ENCODE results near the gene RIC3. TPM values are rescaled to one million over a fixed set of nuclear protein-coding genes. Genes with fewer than 3 reads are reported as not detected.

Gene RIC3
- total RNA-seq, 2 experiments from 2014 or later = 7.8 to 9.4 TPM

DNA sequence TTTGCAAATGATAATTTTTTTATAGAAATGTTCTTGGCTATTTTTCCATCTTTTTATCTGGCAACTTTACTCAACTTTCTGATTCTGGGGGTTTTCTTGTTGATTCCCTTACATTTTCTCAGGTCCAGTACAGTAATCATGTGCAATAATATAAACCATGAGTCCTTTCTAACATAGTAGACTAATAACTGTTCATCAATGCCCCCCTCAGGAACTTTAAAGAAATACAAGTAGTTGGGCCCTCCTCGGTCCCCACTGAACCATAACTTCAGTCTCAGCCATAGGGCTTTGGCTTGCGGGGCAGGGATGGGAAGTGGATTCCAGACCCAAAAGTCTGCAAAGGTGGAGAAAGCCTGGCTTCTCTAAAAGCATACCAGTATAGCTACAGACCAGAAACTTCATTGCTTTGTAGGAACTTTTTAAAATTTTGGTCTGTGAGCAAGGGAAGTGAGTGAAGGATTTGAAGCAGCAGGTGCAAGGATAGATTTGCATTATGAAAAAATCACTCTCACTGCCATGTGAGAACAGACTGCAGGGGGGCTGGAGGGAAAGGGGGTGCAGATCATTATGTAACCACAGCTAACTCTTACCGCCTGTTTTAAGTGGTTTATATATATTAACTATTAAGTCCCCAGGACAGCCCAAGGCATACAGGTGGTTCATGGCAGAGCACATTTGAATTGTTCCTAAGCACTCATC is 98.3 kb downstream of the RIC3 start:
- no peak overlapping the region for H3K4me3 Mint-ChIP-seq
- H3K27me3 Mint-ChIP-seq (ENCODE audit: low read depth) = peaks cover 9% of the 10 kb centered on the region
- no peak for DNase-seq
- no peaks in the 10 kb centered on the region for H3K36me3 Mint-ChIP-seq (ENCODE audit: low read depth)
- no peaks in the 10 kb centered on the region for H3K9me3 Mint-ChIP-seq (ENCODE audit: insufficient read depth)
- no peak overlapping the region for H3K27ac Mint-ChIP-seq
- ATAC-seq = no peak
- CTCF ChIA-PET = interaction anchor here (1.6 kb wide), 1 partner anchor 20 kb away, joined by 5 read pairs; no protein-coding TSS in a partner anchor
- H3K4me1 Mint-ChIP-seq (ENCODE audit: low read depth) = no peaks in the 10 kb centered on the region
- POLR2A ChIA-PET = interaction anchor here (1.4 kb wide), 1 partner anchor 10 kb away, joined by 3 read pairs; the partner anchor contains the start of gene TUB

DNA sequence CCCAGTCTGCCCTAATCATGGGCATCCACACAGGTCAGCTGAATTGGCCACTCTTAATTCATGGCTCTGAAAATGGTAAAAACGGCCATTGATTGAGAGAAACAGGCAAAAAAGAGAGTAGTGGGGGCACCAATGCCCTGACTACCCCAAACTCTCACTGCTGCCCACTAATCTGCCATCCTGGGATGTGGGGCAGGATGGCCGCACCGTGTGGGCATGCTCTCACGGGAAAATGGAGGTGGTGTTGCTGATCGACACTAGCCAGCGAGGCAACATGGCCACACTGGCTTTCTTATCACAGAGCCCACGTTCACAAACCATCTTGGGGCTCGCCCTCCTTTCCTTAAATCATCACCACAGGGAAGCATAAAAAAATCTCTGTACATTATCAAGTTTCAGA is 99.1 kb downstream of the RIC3 start:
- Mint-ChIP-seq H3K27ac (no peak overlapping the region), H3K27me3 (ENCODE audit: low read depth) (peaks cover 5% of the 10 kb centered on the region), H3K4me1 (ENCODE audit: low read depth) (no peaks in the 10 kb centered on the region), H3K4me3 (no peak overlapping the region), H3K36me3 (ENCODE audit: low read depth) (no peaks in the 10 kb centered on the region), H3K9me3 (ENCODE audit: insufficient read depth) (no peaks in the 10 kb centered on the region)
- no peak for DNase-seq
- no peak for ATAC-seq
- CTCF ChIA-PET = no interaction called here
- POLR2A ChIA-PET = no interaction called here

DNA sequence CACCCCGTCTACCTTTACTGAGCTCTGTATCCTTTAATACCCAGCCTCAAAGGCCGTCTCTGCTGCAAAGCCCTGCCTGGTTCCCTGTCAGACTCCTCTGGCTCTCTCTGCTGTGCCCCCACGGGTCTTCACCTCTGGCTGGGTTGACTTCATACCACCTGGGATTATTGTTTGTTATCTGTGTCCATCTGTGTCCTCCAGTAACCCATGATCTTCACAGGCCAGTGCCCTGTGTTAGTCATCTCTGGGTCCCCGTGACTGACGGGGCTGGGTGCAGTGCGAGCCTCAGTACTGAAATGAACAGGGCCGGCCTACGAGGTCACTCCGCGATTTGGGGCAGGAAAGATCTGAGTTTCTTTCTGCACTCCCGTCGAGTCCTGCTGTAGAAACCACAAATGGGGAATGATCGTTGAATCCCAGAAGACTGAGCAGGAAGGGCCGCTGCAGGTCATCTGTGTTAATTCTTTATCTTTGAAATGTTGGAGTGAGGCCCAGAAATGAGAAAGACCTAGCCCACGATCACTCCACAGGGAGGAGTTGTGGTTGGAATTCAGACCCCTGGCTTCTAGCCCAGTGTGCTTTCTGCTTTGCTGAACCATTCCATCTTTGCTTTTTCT is 100.1 kb downstream of the RIC3 start:
- DNase-seq (no peak), ATAC-seq (no peak)
- H3K9me3 Mint-ChIP-seq (ENCODE audit: insufficient read depth) = no peaks in the 10 kb centered on the region
- no peaks in the 10 kb centered on the region for H3K36me3 Mint-ChIP-seq (ENCODE audit: low read depth)
- H3K4me3 Mint-ChIP-seq = no peak overlapping the region
- POLR2A ChIA-PET = interaction anchor here (0.7 kb wide), 2 partner anchors 10 to 34 kb away, joined by 4 to 5 read pairs; no protein-coding TSS in a partner anchor
- CTCF ChIA-PET = interaction anchor here (0.9 kb wide), 1 partner anchor 63 kb away, joined by 5 read pairs; no protein-coding TSS in a partner anchor
- H3K4me1 Mint-ChIP-seq (ENCODE audit: low read depth) = no peaks in the 10 kb centered on the region
- H3K27ac Mint-ChIP-seq = no peak overlapping the region
- H3K27me3 Mint-ChIP-seq (ENCODE audit: low read depth) = peaks cover 2% of the 10 kb centered on the region

DNA sequence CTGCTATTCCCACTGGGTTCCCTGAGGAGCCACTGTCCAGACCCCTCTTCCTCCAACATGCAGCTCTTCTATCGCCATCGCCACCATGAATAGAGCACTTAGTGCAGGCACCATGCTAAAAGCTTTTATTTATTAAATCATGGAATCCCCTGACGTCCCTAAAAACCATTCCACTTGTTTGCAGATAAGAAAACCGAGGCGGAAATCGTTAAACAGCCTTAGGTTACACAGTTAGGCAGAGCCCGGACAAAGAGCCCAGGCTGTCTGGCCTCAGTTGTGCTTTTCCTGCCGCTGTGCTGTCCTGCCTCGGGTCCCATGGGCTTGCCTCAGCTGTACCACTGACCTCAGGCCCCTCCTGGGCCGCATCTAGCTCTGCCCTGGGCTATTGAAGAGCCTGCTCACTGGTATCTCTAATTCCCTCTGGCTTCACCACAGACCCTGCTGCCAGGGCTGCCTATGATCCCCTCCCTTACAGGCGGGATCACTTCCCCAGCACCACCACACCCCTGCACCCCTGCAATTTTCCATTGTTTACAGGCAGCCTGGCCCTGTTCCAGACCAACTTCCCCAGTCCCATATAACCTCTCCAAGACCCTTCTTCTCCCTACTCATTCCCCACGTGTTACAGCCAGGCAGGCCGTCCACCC is 100.8 kb downstream of the RIC3 start:
- ATAC-seq (no peak), DNase-seq (no peak)
- CTCF ChIA-PET = interaction anchor here (1.1 kb wide), 1 partner anchor 17 kb away, joined by 3 read pairs; no protein-coding TSS in a partner anchor
- H3K4me3 Mint-ChIP-seq = no peak overlapping the region
- H3K9me3 Mint-ChIP-seq (ENCODE audit: insufficient read depth) = no peaks in the 10 kb centered on the region
- peaks cover 2% of the 10 kb centered on the region for H3K27me3 Mint-ChIP-seq (ENCODE audit: low read depth)
- H3K4me1 Mint-ChIP-seq (ENCODE audit: low read depth) = no peaks in the 10 kb centered on the region
- no peaks in the 10 kb centered on the region for H3K36me3 Mint-ChIP-seq (ENCODE audit: low read depth)
- H3K27ac Mint-ChIP-seq = no peak overlapping the region
- POLR2A ChIA-PET = no interaction called here

DNA sequence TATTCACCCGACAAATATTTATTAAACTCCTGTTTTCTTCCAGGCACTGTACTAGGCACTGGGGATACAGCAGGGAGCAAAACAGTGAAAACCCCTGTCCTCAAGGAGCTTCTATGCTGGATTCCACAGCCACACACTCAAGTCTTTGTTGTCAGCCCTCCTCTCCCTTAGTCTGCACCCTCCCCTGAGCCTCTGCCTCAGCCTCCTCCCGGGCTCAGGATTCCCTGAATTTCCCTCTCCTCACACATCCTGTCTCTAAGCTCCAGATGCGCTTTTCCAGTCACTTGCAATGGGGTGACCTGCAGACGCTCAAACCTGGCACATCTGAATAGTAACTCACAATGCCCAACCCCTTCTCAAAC is 101.3 kb downstream of the RIC3 start:
- ATAC-seq = no peak
- no peak overlapping the region for H3K27ac Mint-ChIP-seq
- ChIA-PET CTCF (interaction anchor here (1.1 kb wide), 1 partner anchor 16 kb away, joined by 3 read pairs; no protein-coding TSS in a partner anchor), POLR2A (no interaction called here)
- H3K4me3 Mint-ChIP-seq = no peak overlapping the region
- H3K4me1 Mint-ChIP-seq (ENCODE audit: low read depth) = no peaks in the 10 kb centered on the region
- peaks cover 2% of the 10 kb centered on the region for H3K27me3 Mint-ChIP-seq (ENCODE audit: low read depth)
- H3K36me3 Mint-ChIP-seq (ENCODE audit: low read depth) = no peaks in the 10 kb centered on the region
- no peaks in the 10 kb centered on the region for H3K9me3 Mint-ChIP-seq (ENCODE audit: insufficient read depth)
- DNase-seq = no peak

DNA sequence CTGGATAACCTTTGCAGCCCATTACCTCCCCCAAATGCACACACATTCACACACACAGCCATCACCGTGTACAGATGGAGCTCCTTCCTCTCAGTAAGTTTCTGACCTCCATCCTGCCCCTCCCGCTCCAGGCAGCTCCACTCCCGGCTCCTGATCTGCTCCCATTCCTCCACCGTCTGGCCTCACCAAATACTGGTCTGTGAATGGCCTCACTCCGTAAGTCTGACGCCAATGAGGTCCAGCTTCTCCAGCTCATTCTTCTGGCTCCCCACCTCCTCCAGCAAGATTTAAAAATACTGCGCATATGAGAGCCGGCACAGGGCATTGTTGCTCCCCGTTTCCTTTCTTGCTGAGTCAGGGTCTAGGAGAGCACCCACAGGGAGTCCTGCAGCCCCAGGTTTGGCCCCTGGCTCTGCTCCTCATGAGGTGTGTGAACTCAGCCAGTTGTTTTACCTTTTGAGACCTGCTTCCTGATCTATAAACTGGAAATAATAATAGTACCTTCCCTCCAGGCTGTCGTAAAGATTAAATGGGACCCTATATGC is 101.8 kb downstream of the RIC3 start:
- Mint-ChIP-seq H3K4me3 (no peak overlapping the region), H3K4me1 (ENCODE audit: low read depth) (no peaks in the 10 kb centered on the region), H3K27ac (no peak overlapping the region), H3K9me3 (ENCODE audit: insufficient read depth) (no peaks in the 10 kb centered on the region), H3K36me3 (ENCODE audit: low read depth) (no peaks in the 10 kb centered on the region), H3K27me3 (ENCODE audit: low read depth) (peaks cover 2% of the 10 kb centered on the region)
- POLR2A ChIA-PET = no interaction called here
- CTCF ChIA-PET = interaction anchor here (1.1 kb wide), 1 partner anchor 16 kb away, joined by 3 read pairs; no protein-coding TSS in a partner anchor
- DNase-seq (no peak), ATAC-seq (no peak)

DNA sequence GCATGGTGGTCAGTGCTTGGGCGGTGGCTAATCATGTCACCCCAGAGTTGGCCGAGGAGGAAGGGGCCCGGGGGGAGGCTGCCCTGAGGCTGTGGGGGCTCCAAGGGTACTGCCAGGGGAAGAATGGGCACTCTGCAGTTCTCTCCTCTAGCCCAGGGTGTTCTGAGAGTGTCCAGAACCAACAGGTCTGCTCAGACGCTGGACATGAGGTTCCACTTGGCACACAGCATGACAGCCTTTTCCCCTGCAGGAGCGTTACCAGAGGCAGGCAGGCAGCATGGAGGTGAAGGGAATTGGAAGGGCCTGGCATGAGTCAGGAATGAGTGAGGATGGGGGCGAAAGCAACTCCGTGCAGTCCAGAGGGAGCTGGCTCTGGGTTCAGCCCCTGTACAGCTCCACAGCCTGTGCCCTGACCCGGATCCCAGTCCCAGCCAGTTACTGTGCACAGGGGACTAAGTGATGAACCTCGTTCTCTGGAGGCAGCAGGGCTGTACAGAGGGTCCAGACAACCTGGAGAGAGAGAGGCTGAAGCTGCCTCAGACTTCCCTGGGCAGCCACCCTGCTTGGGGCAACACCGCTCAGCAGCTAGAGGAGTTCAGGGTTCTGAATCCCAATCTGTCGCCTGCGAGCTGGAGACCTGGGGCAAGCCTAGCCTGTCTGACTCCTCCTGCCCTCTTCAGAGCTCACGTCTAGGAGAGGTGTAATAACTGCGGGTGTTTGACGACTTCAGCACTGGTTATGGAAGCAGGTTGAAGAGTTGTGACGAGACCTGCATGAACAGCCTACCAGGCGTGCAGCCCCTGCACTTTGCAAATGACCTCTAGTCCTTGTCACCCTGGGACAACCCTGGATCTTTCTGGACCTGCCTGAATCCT is 102.6 kb downstream of the RIC3 start:
- ChIA-PET CTCF (no interaction called here), POLR2A (no interaction called here)
- Mint-ChIP-seq H3K27ac (no peak overlapping the region), H3K36me3 (ENCODE audit: low read depth) (no peaks in the 10 kb centered on the region), H3K4me1 (ENCODE audit: low read depth) (no peaks in the 10 kb centered on the region), H3K27me3 (ENCODE audit: low read depth) (peaks cover 2% of the 10 kb centered on the region), H3K9me3 (ENCODE audit: insufficient read depth) (no peaks in the 10 kb centered on the region), H3K4me3 (no peak overlapping the region)
- no peak for ATAC-seq
- no peak for DNase-seq

DNA sequence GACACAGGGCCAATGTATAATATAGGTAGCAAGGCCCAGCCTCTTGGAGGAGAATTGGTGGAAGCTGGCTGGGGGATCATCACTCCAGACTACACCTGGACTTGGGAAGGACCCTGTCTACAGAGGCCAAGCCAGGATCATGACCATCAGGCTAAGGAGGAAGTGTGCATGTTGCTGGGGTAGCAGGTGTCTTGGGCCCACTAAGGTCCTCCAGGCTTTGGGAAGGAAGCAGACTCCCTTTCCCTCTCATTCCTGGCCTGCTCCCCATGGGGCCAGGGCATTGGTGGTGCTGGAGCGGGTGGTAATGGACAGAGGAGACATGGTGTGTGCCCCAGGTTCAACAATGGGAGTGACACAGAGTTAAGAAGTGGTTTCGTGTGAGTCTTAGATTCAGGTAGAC is 103.8 kb downstream of the RIC3 start:
- CTCF ChIA-PET = no interaction called here
- ATAC-seq (no peak), DNase-seq (no peak)

DNA sequence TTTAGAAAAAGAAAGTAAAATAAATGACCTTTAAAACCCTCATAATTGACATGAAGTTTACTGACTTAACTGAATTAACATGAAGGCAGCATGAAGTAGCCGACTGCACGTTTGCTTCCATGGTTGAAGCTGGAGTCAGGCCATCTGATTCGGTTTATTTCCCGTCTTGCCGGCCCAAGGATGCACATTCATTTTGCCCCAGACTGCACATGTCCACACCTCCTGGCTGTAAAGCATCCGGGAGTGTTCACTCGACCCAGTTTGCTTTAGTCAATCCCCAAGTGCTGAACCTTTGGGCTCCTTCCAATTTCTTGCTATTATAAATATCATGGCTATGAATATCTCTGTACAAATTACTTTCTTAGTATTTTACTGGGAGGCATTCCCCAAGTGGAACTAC is 105.5 kb downstream of the RIC3 start:
- DNase-seq (no peak), ATAC-seq (no peak)
- no peaks in the 10 kb centered on the region for H3K36me3 Mint-ChIP-seq (ENCODE audit: low read depth)
- POLR2A ChIA-PET = no interaction called here
- H3K27me3 Mint-ChIP-seq (ENCODE audit: low read depth) = no peaks in the 10 kb centered on the region
- H3K4me1 Mint-ChIP-seq (ENCODE audit: low read depth) = no peaks in the 10 kb centered on the region
- no peak overlapping the region for H3K27ac Mint-ChIP-seq
- H3K9me3 Mint-ChIP-seq (ENCODE audit: insufficient read depth) = no peaks in the 10 kb centered on the region
- CTCF ChIA-PET = interaction anchor here (1.6 kb wide), 1 partner anchor 36 kb away, joined by 6 read pairs; no protein-coding TSS in a partner anchor
- no peak overlapping the region for H3K4me3 Mint-ChIP-seq

More for the DNA sequence above, 103.8 kb downstream of the RIC3 start:
- Mint-ChIP-seq H3K27me3 (ENCODE audit: low read depth) (peaks cover 2% of the 10 kb centered on the region), H3K36me3 (ENCODE audit: low read depth) (no peaks in the 10 kb centered on the region), H3K27ac (no peak overlapping the region), H3K9me3 (ENCODE audit: insufficient read depth) (no peaks in the 10 kb centered on the region), H3K4me1 (ENCODE audit: low read depth) (no peaks in the 10 kb centered on the region), H3K4me3 (no peak overlapping the region)
- POLR2A ChIA-PET = no interaction called here

DNA sequence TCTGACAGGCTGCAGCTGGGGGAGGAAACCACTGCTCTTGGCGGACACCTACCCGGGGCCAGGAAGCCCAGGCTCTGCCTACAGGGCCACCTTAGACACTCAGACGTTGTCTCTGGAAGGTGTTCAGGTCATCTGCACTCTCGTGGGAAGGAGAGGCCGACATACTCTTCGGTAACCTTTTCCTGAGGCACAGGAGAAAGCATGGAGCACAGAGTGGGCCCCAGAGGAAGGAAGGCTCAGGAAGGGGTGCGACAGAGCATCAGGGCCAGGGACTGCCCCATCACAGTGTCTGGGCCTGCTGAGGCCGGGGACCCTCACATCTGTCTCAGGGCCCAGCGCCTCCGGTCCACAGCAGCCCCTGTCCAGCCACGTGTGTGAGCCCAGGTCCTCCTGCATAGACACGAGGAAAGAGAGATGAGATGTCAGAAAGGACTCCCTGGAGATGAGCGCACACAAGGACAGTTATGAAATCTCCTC is 106.0 kb downstream of the RIC3 start:
- Mint-ChIP-seq H3K36me3 (ENCODE audit: low read depth) (no peaks in the 10 kb centered on the region), H3K4me3 (no peak overlapping the region), H3K27me3 (ENCODE audit: low read depth) (no peaks in the 10 kb centered on the region), H3K9me3 (ENCODE audit: insufficient read depth) (no peaks in the 10 kb centered on the region), H3K27ac (no peak overlapping the region), H3K4me1 (ENCODE audit: low read depth) (no peaks in the 10 kb centered on the region)
- ChIA-PET POLR2A (no interaction called here), CTCF (no interaction called here)
- ATAC-seq (no peak), DNase-seq (no peak)

Measured in activated CD8-positive, alpha-beta T cell treated with anti-CD3 and anti-CD28 coated beads, Interleukin-2, amount 10 ng/mL, durations not matched to agents 7 days and 5 days (primary cell).